Measurements from ENCODE around the gene MAML3. TPM values are rescaled to one million over a fixed set of nuclear protein-coding genes. Genes with fewer than 3 reads are reported as not detected.

Gene MAML3
- total and polyA plus RNA-seq, 2 experiments from 2014 or later: 4.1 to 11.2 TPM

DNA sequence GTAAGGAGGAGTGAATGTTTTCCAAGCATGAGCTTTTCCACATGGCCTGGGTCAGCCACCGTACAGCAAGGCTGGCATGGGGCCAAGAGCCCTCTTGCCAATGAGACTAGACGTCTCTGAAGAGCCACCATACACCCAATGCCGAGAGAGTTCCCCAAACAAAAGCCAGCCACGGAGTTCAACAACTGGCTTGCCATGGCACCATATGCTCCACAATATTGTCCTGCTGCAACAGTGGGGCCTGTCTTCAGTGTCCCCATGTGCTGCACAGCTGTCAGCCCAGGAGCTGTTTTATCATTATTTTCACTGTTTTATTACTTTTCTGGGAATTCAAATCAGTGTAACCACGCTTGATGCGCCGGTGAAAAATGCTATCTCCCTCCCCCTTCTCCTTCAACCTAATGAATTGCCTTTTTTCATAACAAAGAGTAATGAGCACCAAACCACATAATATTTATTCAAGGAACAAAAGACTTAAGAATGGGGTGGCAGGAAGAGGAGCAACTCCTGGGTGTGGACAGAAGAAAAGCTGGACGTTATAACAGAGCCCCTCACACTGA, 18.4 kb downstream of the MAML3 start:
- WGBS (ENCODE audit: low lambda C conversion rate, missing lambda C conversion rate): 42% methylated on average over 8 of the region's 8 CpGs
- Histone ChIP-seq H3K27me3 (no peaks in the 10 kb centered on the region), H3K4me3 (no peak overlapping the region), H4K20me1 (ENCODE audit: insufficient read depth, poor library complexity, severe bottlenecking) (no peaks in the 10 kb centered on the region), H3K36me3 (replicated peaks; ENCODE audit: insufficient read depth, low read depth) (no peaks in the 10 kb centered on the region), H3K4me2 (peak overlapping the region; percentile 23), H3K9me2 (replicated peaks; ENCODE audit: insufficient read depth) (no peaks in the 10 kb centered on the region), H3K9me3 (ENCODE audit: low read depth) (no peaks in the 10 kb centered on the region), H3K79me2 (peaks cover 88% of the 10 kb centered on the region), H3K27ac (peak overlapping the region; percentile 12), H3K4me1 (ENCODE audit: insufficient read depth) (peaks cover 27% of the 10 kb centered on the region), H2AFZ (no peak overlapping the region)
- DNase-seq (ENCODE audit: low spot score): peak; percentile 57
- TF ChIP-seq, protein P1, sequence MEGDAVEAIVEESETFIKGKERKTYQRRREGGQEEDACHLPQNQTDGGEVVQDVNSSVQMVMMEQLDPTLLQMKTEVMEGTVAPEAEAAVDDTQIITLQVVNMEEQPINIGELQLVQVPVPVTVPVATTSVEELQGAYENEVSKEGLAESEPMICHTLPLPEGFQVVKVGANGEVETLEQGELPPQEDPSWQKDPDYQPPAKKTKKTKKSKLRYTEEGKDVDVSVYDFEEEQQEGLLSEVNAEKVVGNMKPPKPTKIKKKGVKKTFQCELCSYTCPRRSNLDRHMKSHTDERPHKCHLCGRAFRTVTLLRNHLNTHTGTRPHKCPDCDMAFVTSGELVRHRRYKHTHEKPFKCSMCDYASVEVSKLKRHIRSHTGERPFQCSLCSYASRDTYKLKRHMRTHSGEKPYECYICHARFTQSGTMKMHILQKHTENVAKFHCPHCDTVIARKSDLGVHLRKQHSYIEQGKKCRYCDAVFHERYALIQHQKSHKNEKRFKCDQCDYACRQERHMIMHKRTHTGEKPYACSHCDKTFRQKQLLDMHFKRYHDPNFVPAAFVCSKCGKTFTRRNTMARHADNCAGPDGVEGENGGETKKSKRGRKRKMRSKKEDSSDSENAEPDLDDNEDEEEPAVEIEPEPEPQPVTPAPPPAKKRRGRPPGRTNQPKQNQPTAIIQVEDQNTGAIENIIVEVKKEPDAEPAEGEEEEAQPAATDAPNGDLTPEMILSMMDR (IDR thresholded peaks at IDR 0.05; ENCODE audit: poor library complexity): no peak
- TF ChIP-seq EZH2phosphoT487 (IDR thresholded peaks at IDR 0.05; ENCODE audit: low read depth, severe bottlenecking, unreplicated experiment) (no peak), EZH2 (IDR thresholded peaks at IDR 0.05; ENCODE audit: borderline replicate concordance) (no peak)

DNA sequence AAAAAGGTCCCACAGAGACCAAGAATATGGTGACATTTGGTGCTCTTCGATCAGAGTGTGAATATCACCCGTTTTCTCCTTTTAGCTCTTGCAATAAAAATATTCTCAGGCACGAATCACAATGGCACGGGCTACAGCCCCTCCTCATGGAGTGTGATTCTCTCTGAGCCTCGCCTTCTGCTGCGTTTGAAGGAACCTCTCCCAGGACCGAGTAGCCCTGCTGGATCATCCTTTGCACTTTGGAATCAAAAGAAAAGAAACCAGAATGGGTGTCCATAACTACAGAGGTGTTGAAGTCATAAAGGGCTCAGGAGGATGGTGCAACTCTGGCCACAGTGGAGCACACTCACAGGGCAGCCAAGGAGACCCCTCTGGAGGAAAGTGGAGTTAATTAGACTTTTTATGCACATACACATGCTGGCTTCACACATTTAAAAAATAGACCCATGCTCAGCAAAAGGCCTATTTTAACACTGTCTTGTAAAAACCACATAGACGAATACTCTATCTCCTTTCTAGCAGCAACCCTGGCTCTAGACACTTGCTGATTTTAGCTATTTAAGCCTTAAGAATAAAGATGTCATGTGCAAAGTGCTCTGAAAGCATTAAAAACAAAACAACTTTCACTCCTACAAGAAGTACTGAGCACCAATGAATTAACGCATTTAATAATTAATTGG, 19.1 kb downstream of the MAML3 start:
- Histone ChIP-seq H3K4me1 (ENCODE audit: insufficient read depth) (peaks cover 23% of the 10 kb centered on the region), H3K9me2 (replicated peaks; ENCODE audit: insufficient read depth) (no peaks in the 10 kb centered on the region), H3K27me3 (no peaks in the 10 kb centered on the region), H3K4me3 (no peak overlapping the region), H3K36me3 (replicated peaks; ENCODE audit: insufficient read depth, low read depth) (no peaks in the 10 kb centered on the region), H3K27ac (peak overlapping the region; percentile 20), H3K79me2 (peaks cover 88% of the 10 kb centered on the region), H3K9me3 (ENCODE audit: low read depth) (no peaks in the 10 kb centered on the region), H2AFZ (no peak overlapping the region), H3K4me2 (no peak overlapping the region), H4K20me1 (ENCODE audit: insufficient read depth, poor library complexity, severe bottlenecking) (no peaks in the 10 kb centered on the region)
- peak; percentile 29 for DNase-seq (ENCODE audit: low spot score)
- WGBS (ENCODE audit: low lambda C conversion rate, missing lambda C conversion rate): 76% methylated on average over 9 of the region's 9 CpGs
- TF ChIP-seq EZH2phosphoT487 (IDR thresholded peaks at IDR 0.05; ENCODE audit: low read depth, severe bottlenecking, unreplicated experiment) (no peak), EZH2 (IDR thresholded peaks at IDR 0.05; ENCODE audit: borderline replicate concordance) (no peak)
- TF ChIP-seq, protein P1 (IDR thresholded peaks at IDR 0.05; ENCODE audit: poor library complexity): no peak

GRCh38 chr4:140133576-140133975, 20.4 kb downstream of the MAML3 start:
- H3K4me3 ChIP-seq: no peak overlapping the region
- DNase-seq (ENCODE audit: low spot score): no peak
- TF ChIP-seq, protein P1 (IDR thresholded peaks at IDR 0.05; ENCODE audit: poor library complexity): no peak
- TF ChIP-seq EZH2phosphoT487 (IDR thresholded peaks at IDR 0.05; ENCODE audit: low read depth, severe bottlenecking, unreplicated experiment): no peak
- no peak for TF ChIP-seq EZH2 (IDR thresholded peaks at IDR 0.05; ENCODE audit: borderline replicate concordance)
- peaks cover 84% of the 10 kb centered on the region for H3K79me2 ChIP-seq
- no peak overlapping the region for H3K4me2 ChIP-seq
- H3K9me2 ChIP-seq (replicated peaks; ENCODE audit: insufficient read depth): no peaks in the 10 kb centered on the region
- H3K9me3 ChIP-seq (ENCODE audit: low read depth): no peaks in the 10 kb centered on the region
- peaks cover 23% of the 10 kb centered on the region for H3K4me1 ChIP-seq (ENCODE audit: insufficient read depth)
- no peaks in the 10 kb centered on the region for H3K27me3 ChIP-seq
- H4K20me1 ChIP-seq (ENCODE audit: insufficient read depth, poor library complexity, severe bottlenecking): no peaks in the 10 kb centered on the region
- no peaks in the 10 kb centered on the region for H3K36me3 ChIP-seq (replicated peaks; ENCODE audit: insufficient read depth, low read depth)
- no peak overlapping the region for H2AFZ ChIP-seq
- H3K27ac ChIP-seq: no peak overlapping the region
- WGBS (ENCODE audit: low lambda C conversion rate, missing lambda C conversion rate): 90% methylated on average over 3 of the region's 3 CpGs

Data from hepatocyte (in vitro differentiated cells).